GM12872 (cell line): ENCODE data around the gene FIZ1.

ENCODE experiments used
- CTCF ChIP-seq: IDR thresholded peaks from 3 replicates; pipeline ENCODE4 v1.5.1; 2011; ENCODE audit warnings: low read depth, mild to moderate bottlenecking, low read length, moderate library complexity; ENCODE audit not compliant: insufficient read depth

Gene FIZ1

GRCh38 chr19:55559684-55560083 is 39.6 kb downstream of the FIZ1 start:
- no peak for TF ChIP-seq CTCF

GRCh38 chr19:55554741-55555152 is 44.6 kb downstream of the FIZ1 start:
- no peak for TF ChIP-seq CTCF

GRCh38 chr19:55554302-55554701 is 45.0 kb downstream of the FIZ1 start:
- no peak for TF ChIP-seq CTCF

- no peak for TF ChIP-seq CTCF
These were observed 45.8 kb downstream of the FIZ1 start for GRCh38 chr19:55553217-55554182.

- TF ChIP-seq CTCF = no peak
These were observed 46.7 kb downstream of the FIZ1 start for GRCh38 chr19:55552620-55553019.

- TF ChIP-seq CTCF = no peak
These were observed 47.1 kb downstream of the FIZ1 start for GRCh38 chr19:55552206-55552605.

GRCh38 chr19:55550321-55550650 is 49.0 kb downstream of the FIZ1 start:
- TF ChIP-seq CTCF = no peak
